NCI-H748 treated with DMSO at 0.1 percent for 48 hours (cell line): ENCODE data around the gene JAG2.
A peak's percentile ranks its signal among the peaks of the same experiment; 100 is the strongest.
"Not testable (repeated sequence)": the region's sequence is repeated elsewhere in the genome, so short reads cannot be mapped to it uniquely, and the experiment has no call there.

Experiments used
- DNase-seq: peaks from one replicate; lab custom pipeline; 2025; lab: John Stamatoyannopoulos, UW

JAG2 gene

DNA sequence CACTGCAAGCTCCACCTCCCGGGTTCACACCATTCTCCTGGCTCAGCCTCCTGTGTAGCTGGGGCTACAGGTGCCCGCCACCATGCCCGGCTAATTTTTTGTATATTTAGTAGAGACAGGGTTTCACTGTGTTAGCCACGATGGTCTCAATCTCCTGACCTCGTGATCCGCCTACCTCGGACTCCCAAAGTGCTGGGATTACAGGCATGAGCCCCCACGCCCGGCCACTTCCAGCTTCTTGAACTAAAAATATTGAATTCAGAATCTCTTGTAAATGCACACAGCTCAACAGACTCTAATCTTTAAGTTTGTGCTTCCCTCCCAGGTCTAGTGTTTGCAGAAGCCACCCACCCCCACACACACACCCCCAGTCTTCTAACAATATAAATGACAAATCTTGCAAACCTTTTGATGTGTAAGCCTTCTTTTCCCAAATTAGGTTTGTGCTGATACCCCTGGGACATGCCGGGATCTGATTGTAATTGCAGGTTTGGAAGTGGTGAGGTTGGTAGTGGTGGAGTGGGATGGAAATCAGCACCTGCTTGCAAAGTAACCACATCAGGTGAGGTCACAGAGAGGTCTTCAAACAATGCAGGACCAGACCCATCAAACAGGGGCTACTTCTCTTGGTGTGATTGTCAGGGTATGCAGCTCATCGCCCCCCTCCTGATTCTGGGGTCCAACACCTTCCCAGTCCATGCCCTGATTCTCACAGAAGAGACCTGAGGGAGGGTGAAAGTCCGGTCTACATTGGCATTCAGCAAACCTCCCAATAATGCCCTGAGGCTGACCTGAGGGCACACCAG, 51.9 kb downstream of the JAG2 start:
- DNase-seq, result no peak

DNA sequence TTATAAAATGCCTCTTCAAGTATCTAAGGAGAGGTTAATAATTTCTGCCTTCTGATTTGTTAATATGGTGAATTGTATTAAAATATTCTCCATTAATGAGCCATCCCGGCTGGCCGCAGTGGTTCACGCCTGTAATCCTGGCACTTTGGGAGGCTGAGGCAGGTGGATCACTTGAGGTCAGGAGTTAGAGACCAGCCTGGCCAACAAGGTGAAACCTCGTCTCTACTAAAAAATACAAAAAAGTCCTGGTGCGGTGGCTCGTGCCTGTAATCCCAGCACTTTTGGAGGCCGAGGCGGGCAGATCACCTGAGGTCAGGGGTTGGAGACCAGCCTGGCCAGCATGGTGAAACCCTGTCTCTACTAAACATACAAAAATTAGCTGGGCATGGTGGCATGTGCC, 59.3 kb downstream of the JAG2 start:
- DNase-seq, result not testable (repeated sequence)

DNA sequence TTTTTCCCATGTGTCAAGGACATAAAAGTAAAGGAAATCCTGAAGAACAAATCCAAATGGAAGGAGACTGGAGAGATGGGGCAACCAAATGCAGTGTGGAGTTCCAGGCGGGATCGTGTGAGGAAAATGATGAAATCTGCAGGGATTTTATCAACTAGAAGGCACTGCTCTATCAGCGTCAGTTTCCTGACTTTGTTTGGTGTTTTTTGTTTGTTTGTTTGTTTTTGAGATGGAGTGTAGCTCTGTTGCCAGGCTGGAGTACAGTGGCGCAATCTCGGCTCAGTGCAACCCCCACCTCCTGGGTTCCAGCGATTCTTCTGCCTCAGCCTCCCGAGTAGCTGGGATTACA, 60.1 kb downstream of the JAG2 start:
- no peak for DNase-seq

DNA sequence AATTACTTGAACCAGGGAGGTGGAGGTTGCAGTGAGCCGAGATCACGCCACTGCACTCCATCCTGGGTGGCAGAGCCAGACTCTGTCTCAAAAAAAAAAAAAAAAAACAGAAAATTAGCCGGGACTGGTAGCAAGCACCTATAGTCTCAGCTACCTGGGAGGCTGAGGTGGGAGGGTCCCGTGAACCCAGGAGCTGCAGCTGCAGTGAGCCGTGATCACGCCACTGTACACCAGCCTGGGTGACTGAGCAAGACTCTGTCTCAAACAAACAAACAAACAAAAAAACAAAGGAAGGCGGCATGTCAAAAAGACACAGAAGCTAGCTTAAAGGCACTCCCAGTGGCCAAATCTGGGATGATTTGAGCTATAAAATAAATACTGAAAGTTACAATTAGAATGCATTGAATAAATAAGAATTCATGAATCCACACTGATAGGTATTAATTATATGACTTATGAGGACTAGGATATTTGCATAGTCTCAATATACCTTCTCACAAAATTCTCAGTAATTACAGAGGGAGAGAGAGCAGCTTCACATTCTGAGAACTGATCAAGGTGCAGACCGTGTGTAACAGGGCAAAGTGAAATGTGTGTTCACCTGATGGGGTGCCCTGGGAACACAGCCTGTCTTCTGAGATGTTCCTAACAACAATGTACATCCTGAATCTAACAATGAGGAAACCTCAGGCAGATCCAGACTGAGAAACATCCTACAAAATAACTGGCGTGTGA, 60.6 kb downstream of the JAG2 start:
- DNase-seq, result no peak

DNA sequence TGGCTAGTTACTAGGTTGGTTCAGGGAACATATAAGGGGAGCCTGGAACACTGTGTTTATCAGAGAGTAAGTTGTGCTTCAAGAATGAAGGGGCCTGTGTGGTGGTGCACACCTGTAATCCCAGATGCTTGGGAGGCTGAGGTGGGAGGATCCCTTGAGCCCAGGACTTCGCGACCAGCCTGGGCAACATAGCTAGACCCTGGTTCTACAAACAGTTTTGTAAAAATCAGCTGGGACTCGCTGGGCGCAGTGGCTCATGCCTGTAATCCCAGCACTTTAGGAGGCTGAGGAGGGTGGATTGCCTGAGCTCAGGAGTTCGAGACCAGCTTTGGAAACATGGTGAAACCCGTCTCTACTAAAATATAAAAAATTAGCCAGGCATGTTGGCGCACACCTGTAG, 61.2 kb downstream of the JAG2 start:
- DNase-seq, result no peak

DNA sequence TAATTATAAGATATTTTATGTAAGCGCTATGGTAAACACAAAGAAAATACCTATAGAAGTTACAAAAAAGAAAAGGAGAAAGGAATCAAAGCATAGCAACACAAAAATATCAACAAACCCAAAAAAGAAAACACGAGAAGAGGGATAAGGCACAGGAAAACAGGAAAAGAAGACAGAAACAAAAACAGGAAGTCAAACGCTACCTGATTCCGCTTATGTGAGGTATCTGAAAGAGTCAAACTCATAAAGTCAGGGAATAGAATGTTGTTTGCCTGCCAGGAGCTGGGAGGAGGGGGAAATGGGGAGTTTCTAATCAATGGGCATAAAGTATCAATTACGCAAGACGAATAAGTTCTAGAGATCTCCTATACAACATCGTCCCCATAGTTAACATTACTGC, 63.4 kb downstream of the JAG2 start:
- no peak for DNase-seq

DNA sequence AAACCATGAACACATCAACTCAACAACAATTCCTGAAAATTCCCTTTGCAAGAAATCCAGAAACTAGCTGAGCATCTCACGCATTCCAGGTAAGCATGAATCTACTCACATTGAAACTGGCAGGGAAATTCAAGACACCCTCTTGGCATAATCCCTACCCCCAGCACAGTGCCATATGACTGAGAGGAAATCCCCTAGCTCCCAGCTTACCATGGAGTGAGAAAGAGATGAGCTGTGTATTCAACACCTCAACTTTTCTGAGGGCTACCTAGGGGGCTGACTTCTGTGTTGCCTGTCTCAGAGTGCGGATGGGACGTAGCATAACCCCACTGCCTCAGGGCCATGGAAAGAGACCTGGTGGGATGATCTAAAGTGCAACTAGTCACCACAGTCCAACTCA, 65.7 kb downstream of the JAG2 start:
- DNase-seq, result no peak

DNA sequence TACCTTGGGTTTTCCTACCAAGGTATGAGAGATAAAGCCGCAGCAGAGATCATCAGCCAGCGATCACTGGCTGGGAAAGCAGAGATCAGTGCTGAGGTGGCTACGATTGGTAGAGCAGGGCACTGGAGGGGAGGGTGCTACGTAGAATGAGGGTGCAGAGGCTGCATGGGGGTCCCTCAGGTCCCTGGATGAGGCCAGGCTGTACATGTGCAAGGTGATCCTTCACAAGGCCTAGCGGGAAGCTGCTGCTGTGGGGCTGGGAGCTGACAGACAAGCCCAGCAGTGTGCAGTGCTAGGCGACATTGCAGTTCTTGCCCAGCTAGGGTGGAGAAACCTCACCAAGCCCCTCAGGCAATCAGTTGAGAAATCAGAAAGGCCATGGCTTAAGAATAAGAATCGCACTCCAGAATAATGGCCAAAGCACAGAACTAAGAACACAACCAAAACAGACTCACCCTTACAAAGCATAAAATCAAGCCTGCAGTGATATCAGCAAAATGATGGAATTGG, 66.2 kb downstream of the JAG2 start:
- no peak for DNase-seq

DNA sequence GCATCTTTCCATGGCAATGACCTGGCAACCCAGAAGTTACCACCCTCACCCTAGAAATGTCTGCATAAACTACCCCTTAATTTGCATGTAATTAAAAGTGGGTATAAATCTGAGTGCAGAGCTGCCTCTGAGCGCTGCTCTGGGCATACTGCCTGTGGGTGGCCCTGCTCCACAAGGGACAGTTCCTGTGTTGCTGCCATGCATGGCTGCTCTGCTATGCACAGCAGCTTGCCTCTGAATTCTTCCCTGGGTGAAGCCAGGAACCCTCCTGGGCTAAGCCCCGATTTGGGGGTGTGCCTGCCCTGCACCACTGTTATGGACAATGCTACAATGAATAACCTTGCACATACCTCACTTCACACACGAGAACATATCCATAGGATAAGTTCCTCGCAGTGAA, 67.7 kb downstream of the JAG2 start:
- DNase-seq, result no peak

DNA sequence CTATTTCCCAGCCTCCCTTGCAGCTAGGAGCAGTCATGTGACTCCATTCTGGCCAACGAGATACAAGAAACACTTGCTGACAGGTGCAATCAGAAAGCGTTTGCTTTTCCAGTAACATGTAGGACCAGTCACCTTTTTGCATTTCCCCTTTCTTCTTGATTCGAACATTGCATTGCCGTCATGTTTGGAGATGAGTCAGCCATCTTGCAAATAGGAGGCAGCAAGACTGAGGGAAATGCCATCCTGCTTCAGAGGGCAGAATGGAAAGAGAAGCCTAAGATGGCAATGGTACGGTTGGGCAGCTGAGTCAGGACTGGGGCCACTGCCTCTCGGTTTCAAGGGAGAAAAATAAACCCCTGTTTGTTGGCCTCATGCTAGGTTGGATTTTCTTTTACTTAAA, 68.8 kb downstream of the JAG2 start:
- DNase-seq, result no peak

DNA sequence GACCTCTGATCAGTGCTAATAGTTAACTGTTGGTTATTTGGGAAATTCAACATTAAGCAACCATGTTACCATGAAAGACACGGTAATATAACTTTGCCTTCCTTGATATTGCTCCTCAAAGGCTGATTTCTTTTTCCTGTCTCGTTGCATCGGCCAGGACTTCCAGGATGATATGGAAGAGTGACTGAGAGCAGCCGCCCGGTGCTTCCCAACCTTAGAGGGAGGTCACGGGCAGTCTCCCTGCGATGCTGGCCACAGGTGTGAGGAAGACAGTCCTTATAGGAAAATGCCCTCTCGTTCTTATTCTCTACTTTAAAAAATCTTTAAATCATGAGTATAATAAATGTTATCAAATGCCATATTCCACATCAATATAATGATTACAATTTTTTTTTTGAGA, 70.3 kb downstream of the JAG2 start:
- DNase-seq, result no peak

DNA sequence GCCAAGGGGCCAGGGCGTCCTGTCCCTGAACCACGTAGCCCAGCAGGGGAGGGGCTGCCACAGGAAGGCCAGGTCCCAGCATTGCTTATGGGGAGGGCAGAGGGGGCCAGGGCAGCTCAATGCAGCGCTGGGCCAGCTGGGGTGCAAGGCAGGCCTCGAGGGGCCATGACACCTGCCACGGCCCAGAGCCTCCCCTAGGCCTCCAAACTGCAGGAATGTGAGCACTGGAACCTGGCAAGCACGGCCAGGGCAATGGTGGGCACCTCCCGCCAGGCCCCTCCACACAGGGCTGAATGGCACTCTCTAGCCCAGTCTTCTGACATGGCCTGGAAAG, 70.8 kb downstream of the JAG2 start:
- DNase-seq, result no peak

DNA sequence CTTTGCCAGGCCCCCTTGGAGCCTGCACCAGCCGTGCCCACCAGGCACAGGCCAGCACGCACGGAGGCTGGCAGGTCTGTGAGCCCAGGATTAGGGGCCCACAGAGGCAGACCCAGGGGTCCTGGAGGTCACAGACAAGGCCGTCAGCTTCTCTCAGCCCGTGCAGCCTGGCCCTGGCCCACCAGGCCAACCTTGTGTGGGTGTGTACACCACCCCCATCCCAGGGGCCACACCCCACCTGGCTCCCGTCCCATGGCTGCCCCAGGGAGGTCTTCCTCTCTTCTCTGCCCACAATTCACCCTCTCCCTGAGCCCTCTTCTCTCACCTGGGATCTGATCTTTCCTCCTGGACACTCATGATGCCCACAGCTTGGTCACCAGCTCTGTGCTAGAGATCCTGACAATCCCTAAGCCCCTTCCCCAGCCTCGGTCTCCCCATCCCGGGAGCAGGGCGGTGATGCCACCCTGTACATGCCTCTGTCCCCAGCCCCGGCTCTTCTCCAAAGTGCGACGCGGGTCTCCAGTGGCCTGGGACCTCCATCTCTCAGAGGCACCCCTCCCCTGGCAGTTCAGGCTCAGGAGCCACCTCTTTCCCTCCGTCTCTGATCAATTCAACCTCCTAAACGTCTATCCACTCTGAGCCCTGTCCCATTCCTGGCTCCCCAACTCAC, 72.2 kb downstream of the JAG2 start:
- no peak for DNase-seq

DNA sequence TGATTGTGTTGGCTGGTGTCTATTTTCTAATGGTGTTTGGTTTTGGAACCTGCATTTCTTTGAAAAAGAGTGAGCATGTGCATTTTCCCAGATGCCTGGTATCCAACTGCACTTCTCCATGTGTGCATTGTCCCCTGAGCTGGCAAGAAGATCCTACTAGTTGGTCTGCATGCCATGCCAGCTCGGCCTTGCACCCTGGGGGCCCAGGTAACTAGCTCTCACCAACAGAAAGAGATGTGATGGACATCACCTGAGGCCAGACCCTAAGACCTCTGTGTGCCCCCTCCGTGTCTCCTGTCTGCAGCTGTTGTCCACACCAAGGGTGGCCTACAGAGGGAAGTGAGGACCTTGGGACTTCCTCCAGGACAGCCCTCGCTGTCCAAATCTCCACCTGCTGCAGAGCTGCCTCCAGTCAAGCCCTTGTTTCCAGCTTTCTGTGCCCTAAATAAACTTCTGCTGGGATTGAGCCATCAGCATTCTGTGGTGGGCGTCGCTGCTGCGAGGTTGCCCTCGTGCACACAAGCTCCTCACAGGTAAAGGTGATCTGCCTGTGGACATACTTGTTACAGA, 73.3 kb downstream of the JAG2 start:
- no peak for DNase-seq

DNA sequence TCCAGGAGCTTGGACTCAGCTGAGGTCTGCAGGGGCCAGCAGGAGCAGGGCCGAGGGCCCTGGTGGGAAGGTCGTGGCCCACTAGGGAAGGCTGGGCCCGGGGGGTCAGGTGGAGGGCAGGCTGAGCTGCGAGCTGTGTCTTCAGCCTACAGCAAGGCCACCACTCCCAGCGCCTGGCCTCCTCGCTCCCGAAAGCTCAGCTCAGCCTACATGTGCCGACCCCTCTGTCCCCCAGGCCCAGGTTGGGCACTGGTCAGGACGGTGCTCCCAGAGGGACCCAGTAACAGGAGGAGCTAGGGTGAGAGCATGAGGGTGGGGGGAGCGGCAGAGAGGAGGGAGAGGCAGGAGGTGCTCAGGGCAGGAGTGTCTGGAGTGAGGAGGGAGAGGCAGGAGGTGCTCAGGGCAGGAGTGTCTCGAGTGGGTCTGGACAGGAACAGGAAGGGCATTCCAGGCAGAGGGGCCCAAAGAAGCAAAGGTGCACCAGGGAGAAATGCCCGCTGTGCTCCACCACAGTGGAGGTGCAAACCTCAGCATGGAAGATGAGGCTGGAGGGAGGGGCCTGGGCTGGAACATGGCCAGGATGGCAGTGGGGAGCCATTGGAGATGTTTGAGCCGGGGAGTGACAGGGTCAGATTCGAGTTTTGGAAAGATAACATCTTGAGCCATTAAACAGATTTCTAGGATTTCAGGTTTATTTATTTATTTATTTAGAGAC, 74.2 kb downstream of the JAG2 start:
- DNase-seq, result no peak

DNA sequence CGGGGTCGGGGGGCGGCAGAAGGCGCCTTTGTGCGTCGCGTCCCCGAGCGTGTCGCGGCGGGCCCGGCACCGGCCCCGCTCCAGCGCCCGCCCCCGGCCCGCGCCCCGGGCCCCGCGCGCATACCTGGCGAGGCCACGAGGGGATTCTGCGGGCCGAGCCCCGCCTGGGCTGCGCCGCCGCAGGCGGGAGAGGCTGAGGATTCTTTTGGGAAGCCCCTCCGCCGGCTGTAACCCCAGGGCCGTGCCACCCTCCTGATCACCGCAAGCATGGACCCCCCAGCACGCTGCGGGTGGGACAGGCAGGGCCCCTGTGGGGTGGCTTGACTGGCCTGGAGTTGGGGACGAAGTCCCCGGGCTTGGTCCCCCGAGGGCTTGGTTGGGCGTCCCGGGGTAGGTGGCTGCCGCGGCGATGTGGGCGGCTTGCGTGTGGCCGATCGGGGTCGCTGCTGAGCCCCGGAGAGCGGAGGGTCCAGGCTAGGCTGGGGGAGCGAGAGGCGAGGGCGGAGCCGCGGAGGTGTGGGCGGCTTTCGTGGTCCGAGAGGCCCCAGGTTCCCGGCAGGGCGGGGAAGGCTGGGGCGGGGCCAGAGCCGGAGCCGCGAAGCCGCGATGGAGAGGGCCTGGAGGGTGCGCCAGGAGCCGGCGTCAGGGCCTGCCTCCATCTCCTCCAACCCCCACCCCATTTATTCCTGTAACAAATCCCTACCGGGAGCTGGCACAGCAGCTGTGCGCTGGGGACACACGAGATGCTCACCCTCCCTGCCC, 75.0 kb downstream of the JAG2 start:
- peak; percentile 47 for DNase-seq

DNA sequence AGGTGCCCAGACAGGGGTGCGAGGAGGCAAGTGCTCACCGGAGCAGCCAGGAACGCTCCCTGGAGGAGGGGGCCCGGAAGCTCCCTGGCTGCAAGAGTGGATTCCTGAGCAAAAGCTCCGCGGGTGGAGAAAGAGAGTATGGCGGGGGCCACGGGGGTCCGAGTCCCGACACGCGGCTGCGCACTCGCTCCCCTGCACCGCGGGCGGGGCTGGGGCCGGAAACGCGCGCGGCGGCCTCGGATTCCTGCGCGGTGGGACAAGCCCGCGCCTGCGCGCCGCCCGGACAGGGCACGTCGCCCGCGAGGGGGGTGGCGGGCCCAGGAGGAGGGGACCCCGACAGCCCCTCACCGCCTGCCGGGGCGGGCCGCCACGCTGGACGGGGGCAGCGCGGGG, 75.5 kb downstream of the JAG2 start:
- no peak for DNase-seq

DNA sequence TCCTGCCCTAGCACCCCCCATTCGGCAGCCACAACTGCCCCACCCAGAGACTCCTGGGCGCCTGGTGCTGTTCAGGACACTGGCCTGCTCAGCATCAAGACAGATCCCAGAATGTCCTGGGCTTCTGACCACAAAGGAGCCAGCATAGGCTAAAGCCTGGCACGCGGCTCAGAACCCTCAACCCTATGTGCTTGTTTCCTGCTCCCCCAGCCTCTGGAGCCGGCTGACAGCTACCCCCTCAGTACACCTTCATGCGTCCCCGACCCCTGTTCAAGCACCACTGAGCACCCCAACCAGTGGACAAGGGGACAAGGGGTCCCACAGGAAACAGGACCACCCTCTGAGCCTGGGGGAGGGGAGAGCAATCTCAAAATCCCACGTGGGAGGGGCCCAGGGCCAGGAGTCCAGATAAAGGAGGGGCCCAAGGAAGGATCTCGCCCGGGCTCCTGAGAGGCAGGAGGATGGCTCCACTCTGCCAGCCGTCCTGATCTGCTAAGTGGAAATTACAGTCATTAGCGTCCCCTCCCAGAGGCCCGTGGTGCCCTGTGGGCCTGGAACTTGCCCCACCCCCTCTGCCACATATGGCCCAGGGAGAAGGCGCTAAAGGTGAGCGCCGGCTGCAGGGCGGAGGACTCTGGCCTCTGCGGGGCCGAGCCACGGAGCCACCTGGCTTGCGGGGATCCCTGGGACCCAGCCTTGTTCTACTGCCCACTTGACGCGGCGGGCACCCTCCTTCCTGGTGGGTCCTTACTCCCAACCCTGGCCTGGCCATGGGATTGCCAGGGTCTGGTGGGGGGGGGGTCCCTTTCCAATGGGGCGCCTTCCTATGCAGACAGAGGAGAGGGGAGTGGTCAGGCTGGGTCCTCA, 76.2 kb downstream of the JAG2 start:
- DNase-seq, result no peak

DNA sequence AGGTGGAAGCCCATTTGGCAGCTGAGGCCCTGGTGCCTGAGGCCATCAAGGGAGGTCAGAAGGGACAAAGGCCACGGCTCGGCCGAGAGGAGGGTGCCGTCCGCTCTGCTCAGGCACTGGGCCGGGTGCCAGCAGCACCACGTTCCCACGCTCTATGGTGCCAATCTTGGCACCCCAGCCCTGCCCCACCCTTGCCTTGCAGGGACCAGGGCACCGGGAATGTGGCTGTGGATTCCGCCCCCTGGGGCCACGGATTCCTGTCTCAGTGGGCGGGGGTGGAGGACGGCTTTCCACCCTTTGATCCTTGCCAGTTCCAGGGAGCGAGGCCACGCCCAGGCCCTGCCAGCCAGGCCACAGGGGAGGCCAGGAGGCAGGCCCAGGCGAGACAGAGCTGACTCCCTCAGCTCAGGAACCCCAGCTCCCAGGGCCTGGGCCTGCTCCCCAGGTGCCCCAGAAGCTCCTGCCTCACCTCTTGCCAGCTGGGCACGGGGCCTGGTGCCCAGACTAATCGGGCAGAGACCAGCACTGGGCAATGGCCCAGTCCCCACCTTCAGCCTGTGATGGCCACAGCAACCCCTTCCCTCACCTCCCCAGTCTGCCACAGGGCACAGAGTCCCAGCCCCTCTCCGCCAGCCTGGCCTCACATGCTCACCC, 76.9 kb downstream of the JAG2 start:
- no peak for DNase-seq

DNA sequence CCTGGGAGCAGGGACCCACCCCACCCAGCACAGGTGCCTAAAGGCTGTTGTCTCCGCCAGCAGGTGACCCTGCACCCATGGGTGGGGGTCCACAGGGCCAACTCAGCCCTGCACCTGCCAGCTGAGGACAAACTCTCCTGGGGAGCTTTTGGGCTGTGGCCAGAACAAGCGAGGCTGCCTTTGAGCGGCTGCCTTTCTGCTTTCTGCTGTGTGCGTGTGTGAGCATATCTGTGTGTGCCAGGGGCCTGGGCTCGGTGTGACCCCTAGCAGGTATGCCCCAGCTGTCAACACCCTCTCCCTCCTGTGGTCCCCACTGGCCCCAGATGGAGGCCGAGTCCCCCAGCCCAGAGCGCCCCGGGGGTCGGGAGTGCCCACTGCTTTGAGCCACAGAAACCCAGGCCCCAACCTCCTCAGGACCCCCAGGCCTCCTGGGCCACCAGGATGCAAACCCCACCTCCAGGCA, 77.5 kb downstream of the JAG2 start:
- DNase-seq, result no peak
